ENCODE measurements around the gene TUT1.
A peak's percentile ranks its signal among the peaks of the same experiment; 100 is the strongest.

TUT1 gene

DNA sequence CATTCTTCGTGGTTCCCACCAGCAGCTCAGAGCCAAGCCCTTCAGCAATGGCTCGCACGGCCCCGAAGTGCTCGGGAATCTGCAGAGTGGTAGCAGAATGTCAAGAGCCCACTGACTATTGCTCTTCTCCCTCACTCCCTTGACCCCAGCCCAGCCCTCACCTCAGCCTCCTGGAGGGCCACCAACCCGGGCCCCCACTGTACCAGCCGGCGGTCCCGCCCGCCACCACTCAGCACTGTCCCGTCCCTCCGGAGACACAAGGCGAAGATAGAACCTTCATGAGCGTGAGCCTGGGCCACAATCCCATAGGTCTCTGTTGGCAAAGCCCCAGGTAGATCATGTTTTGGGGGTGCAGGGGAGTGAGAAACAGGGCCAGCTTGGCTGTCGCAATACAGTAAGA is 14.6 kb upstream of the TUT1 start:
- Histone ChIP-seq H3K4me3 (ENCODE audit: low read depth, low read length) (no peak overlapping the region), H3K27me3 (ENCODE audit: insufficient read depth, low read depth, severe bottlenecking) (no peaks in the 10 kb centered on the region), H3K27ac (no peak overlapping the region), H3K36me3 (peaks cover 11% of the 10 kb centered on the region), H3K9me3 (ENCODE audit: severe bottlenecking) (no peaks in the 10 kb centered on the region)
- no peak for DNase-seq
- TF ChIP-seq, protein P1, sequence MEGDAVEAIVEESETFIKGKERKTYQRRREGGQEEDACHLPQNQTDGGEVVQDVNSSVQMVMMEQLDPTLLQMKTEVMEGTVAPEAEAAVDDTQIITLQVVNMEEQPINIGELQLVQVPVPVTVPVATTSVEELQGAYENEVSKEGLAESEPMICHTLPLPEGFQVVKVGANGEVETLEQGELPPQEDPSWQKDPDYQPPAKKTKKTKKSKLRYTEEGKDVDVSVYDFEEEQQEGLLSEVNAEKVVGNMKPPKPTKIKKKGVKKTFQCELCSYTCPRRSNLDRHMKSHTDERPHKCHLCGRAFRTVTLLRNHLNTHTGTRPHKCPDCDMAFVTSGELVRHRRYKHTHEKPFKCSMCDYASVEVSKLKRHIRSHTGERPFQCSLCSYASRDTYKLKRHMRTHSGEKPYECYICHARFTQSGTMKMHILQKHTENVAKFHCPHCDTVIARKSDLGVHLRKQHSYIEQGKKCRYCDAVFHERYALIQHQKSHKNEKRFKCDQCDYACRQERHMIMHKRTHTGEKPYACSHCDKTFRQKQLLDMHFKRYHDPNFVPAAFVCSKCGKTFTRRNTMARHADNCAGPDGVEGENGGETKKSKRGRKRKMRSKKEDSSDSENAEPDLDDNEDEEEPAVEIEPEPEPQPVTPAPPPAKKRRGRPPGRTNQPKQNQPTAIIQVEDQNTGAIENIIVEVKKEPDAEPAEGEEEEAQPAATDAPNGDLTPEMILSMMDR (IDR thresholded peaks at IDR 0.05; ENCODE audit: low read depth, low read length) = no peak

DNA sequence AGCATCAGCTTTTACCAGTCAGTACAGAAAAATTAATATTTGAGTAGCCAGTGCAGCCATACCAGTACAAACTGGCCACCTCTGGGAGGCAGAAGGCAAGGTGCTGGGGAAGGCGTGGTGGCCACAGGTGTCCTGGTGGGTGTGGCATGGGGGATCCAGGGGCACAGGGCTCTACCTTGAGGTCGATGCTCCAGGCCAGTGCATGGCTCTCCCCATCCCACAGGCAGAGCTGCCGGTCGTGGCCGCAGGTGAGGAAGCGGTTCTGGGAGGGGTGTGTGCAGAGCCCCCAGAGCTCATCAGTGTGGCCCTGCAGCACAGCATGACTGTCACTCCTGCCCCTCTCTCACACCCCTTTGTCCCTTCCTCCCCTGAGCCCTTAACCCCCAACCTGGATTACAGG is 14.1 kb upstream of the TUT1 start:
- Histone ChIP-seq H3K27ac (no peak overlapping the region), H3K4me3 (ENCODE audit: low read depth, low read length) (no peak overlapping the region), H3K27me3 (ENCODE audit: insufficient read depth, low read depth, severe bottlenecking) (no peaks in the 10 kb centered on the region), H3K9me3 (ENCODE audit: severe bottlenecking) (no peaks in the 10 kb centered on the region), H3K36me3 (peaks cover 14% of the 10 kb centered on the region)
- no peak for DNase-seq
- TF ChIP-seq, protein P1 (IDR thresholded peaks at IDR 0.05; ENCODE audit: low read depth, low read length) = no peak

DNA sequence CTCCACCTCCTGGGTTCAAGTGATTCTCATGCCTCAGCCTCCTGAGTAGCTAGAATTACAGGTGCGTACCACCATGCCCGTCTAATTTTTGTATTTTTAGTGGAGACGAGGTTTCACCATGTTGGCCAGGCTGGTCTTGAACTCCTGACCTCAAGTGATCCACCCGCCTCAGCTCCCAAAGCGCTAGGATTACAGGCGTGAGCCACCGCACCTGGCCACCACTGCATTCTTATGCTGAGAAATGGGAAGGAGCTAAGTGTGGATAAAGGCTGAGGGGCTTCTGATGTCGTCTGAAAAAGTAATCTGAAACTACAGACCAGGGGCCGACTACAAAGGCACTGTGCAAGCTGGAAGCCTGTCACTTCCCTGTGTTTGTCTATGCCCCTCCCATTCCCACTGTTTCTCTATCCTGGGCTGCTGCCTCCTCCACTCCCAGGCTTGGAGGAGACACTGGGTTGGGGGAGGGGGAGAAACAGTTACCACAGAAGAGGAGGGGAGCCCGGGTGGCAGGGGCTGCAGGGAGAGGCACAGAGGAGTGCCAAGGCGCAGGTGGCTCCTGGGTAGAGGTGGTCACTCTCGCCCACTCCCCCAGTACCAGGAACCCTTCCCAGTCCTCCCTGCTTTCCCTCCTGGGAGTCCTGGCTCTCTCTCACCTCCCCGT is 13.3 kb upstream of the TUT1 start:
- no peaks in the 10 kb centered on the region for H3K9me3 ChIP-seq (ENCODE audit: severe bottlenecking)
- no peaks in the 10 kb centered on the region for H3K27me3 ChIP-seq (ENCODE audit: insufficient read depth, low read depth, severe bottlenecking)
- no peak overlapping the region for H3K4me3 ChIP-seq (ENCODE audit: low read depth, low read length)
- peaks cover 23% of the 10 kb centered on the region for H3K36me3 ChIP-seq
- TF ChIP-seq, protein P1 (IDR thresholded peaks at IDR 0.05; ENCODE audit: low read depth, low read length) = no peak
- peak overlapping the region; percentile 32 for H3K27ac ChIP-seq
- peak; percentile 55 for DNase-seq

DNA sequence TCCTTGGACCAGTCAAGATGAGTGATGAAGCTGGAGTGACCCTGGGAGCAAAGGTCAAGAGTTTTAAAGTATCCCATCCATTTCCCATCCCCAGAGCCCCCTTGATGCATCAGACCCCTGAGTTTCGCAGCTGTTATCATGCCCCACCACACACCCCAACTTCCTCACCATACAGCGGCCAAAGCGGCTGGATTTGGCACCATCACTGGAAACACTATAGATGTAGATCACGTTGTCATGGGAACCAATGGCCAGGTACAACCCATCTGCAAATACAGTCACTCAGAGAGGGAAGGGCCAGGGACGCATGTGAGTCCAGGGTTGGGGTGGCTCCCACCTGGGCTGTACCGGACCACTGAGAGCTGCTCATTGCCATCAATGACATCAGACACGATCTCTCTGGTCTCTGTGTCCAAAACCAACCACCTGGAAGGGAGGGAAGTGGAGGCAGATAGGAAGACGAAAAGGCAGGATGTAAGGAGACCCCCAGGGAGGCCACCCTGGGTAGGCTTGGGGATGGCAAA is 12.5 kb upstream of the TUT1 start:
- DNase-seq = no peak
- H3K9me3 ChIP-seq (ENCODE audit: severe bottlenecking) = no peaks in the 10 kb centered on the region

DNA sequence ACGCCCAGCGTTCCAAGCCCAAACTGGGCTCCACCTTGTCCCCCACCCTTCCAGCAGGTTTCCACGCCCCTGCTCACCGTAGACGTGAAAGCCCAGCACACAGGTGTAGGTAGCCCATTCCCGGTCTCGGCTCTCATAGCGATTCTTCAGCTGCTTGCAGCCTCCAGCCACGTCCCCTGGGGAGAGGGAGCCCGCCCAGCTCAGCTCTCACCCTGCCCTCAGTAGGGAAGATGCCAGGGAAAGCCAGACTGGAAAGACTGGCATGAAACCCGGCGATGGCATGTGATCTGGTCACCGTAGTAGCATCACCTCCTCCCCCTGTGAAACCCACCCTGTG is 11.7 kb upstream of the TUT1 start:
- no peaks in the 10 kb centered on the region for H3K9me3 ChIP-seq (ENCODE audit: severe bottlenecking)
- H3K27me3 ChIP-seq (ENCODE audit: insufficient read depth, low read depth, severe bottlenecking) = no peaks in the 10 kb centered on the region
- DNase-seq = no peak
- TF ChIP-seq, protein P1 (IDR thresholded peaks at IDR 0.05; ENCODE audit: low read depth, low read length) = no peak
- H3K4me3 ChIP-seq (ENCODE audit: low read depth, low read length) = no peak overlapping the region
- no peak overlapping the region for H3K27ac ChIP-seq
- peaks cover 37% of the 10 kb centered on the region for H3K36me3 ChIP-seq

More for the DNA sequence above, 12.5 kb upstream of the TUT1 start:
- Histone ChIP-seq H3K27me3 (ENCODE audit: insufficient read depth, low read depth, severe bottlenecking) (no peaks in the 10 kb centered on the region), H3K36me3 (peaks cover 29% of the 10 kb centered on the region), H3K4me3 (ENCODE audit: low read depth, low read length) (no peak overlapping the region), H3K27ac (no peak overlapping the region)
- TF ChIP-seq, protein P1 (IDR thresholded peaks at IDR 0.05; ENCODE audit: low read depth, low read length) = no peak

Data from WERI-Rb-1 (cell line).